Measurements from ENCODE around the gene GPC5.

DNA sequence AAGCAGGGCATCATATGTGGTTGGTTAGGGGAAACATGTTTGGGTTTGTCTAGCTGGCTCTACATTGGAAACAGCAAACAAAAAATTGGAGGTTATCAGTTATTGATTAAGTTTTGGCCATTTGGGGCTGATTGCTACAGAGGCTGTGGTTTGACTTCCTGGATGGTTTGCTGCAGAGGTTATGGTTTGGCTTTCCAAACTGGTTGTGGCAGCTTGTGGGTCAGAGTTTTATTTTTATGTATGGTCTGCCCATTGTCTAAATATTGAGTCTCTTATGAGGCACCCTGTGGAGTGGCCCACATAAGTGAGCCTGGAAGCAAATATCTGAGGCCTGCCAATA, 261.6 kb downstream of the GPC5 start:
- TF ChIP-seq, protein P1, sequence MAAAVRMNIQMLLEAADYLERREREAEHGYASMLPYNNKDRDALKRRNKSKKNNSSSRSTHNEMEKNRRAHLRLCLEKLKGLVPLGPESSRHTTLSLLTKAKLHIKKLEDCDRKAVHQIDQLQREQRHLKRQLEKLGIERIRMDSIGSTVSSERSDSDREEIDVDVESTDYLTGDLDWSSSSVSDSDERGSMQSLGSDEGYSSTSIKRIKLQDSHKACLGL (CRISPR knock-in tag; IDR thresholded peaks at IDR 0.05) = no peak
- TF ChIP-seq ZFP36 (IDR thresholded peaks at IDR 0.05; ENCODE audit: borderline replicate concordance, low read depth, low read length, partially characterized antibody) (no peak), THRA (CRISPR knock-in tag; IDR thresholded peaks at IDR 0.05; ENCODE audit: borderline replicate concordance) (no peak), ZNF496 (CRISPR knock-in tag; IDR thresholded peaks at IDR 0.05; ENCODE audit: insufficient replicate concordance) (no peak), NAIF1 (CRISPR knock-in tag; IDR thresholded peaks at IDR 0.05; ENCODE audit: borderline replicate concordance) (no peak), POLR2AphosphoS5 (IDR thresholded peaks at IDR 0.05; ENCODE audit: low read depth, low read length) (no peak)
- TF ChIP-seq, protein P2, sequence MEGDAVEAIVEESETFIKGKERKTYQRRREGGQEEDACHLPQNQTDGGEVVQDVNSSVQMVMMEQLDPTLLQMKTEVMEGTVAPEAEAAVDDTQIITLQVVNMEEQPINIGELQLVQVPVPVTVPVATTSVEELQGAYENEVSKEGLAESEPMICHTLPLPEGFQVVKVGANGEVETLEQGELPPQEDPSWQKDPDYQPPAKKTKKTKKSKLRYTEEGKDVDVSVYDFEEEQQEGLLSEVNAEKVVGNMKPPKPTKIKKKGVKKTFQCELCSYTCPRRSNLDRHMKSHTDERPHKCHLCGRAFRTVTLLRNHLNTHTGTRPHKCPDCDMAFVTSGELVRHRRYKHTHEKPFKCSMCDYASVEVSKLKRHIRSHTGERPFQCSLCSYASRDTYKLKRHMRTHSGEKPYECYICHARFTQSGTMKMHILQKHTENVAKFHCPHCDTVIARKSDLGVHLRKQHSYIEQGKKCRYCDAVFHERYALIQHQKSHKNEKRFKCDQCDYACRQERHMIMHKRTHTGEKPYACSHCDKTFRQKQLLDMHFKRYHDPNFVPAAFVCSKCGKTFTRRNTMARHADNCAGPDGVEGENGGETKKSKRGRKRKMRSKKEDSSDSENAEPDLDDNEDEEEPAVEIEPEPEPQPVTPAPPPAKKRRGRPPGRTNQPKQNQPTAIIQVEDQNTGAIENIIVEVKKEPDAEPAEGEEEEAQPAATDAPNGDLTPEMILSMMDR (CRISPR knock-in tag; IDR thresholded peaks at IDR 0.05) = no peak
- TF ChIP-seq, protein P3, sequence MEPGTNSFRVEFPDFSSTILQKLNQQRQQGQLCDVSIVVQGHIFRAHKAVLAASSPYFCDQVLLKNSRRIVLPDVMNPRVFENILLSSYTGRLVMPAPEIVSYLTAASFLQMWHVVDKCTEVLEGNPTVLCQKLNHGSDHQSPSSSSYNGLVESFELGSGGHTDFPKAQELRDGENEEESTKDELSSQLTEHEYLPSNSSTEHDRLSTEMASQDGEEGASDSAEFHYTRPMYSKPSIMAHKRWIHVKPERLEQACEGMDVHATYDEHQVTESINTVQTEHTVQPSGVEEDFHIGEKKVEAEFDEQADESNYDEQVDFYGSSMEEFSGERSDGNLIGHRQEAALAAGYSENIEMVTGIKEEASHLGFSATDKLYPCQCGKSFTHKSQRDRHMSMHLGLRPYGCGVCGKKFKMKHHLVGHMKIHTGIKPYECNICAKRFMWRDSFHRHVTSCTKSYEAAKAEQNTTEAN (CRISPR knock-in tag; conservative IDR thresholded peaks at IDR 0.05) = no peak

Measured in HepG2 (cell line).